B cell (primary cell): ENCODE measurements around the gene FBXO15. TPM values are rescaled to one million over a fixed set of nuclear protein-coding genes. Genes with fewer than 3 reads are reported as not detected.

Experiments used
- ATAC-seq: fragments of 200-7000 bp; cut with Tn5 transposase; one replicate; pipeline ENCODE4 v1.10.0; 2021; ENCODE audit warnings: low read depth, mild to moderate bottlenecking, moderate number of reproducible peaks, moderate library complexity
- CTCF ChIA-PET: fragments of 350-600 bp; sonication (Branson Sonifier 250); formaldehyde crosslinking; loops from one replicate; lab custom pipeline; 2021; ENCODE audit warnings: antibody characterized with exemption, inconsistent platforms; lab: Charles Lee
- POLR2A ChIA-PET: fragments of 350-600 bp; sonication (Branson Sonifier 250); formaldehyde crosslinking; loops from one replicate; lab custom pipeline; 2021; ENCODE audit warnings: antibody characterized with exemption; lab: Charles Lee
- DNase-seq: peaks from one replicate; pipeline ENCODE4 v3.0.0; 2013
- H2AFZ ChIP-seq: 2 replicates; pipeline ENCODE4 v1.6.1; 2012; ENCODE audit warnings: mild to moderate bottlenecking, low read depth, low read length; ENCODE audit not compliant: insufficient read depth, poor library complexity, severe bottlenecking
- H3K27ac ChIP-seq, 2 donors: 1 replicate in 1 of 2; 2 replicates in 1 of 2; pipeline ENCODE4 v1.5.1; 2012 to 2013; ENCODE audit warnings: low read length in 2 of 2, mild to moderate bottlenecking in 2 of 2, moderate library complexity in 1 of 2
- H3K27me3 ChIP-seq, 4 experiments: fragments of 200-600 bp in 1 of 4; sonication (generic) in 1 of 4; replicated peaks in 1 of 4; 1 replicate in 2 of 4; 2 replicates in 2 of 4; pipeline versions ENCODE4 v1.6.1 to v1.7.0; 2013 to 2016; ENCODE audit warnings: low read length in 3 of 4, mild to moderate bottlenecking in 2 of 4, mixed read lengths in 1 of 4, moderate library complexity in 1 of 4; ENCODE audit not compliant: insufficient read depth in 4 of 4, control insufficient read depth in 3 of 4; ENCODE audit errors: control extremely low read depth in 1 of 4
- H3K36me3 ChIP-seq, 2 experiments: replicated peaks in 1 of 2; 1 replicate in 1 of 2; 2 replicates in 1 of 2; pipeline versions ENCODE4 v1.6.1 to v1.7.1; 2013; ENCODE audit warnings: low read length in 1 of 2; ENCODE audit not compliant: insufficient read depth in 2 of 2, control insufficient read depth in 1 of 2; ENCODE audit errors: control extremely low read depth in 1 of 2, extremely low read depth in 1 of 2
- H3K4me1 ChIP-seq, 2 donors: fragments of 200-600 bp in 1 of 2; sonication (generic) in 1 of 2; 1 replicate in 1 of 2; 2 replicates in 1 of 2; pipeline versions ENCODE4 v1.5.1 to v1.6.1; 2013 to 2017; ENCODE audit warnings: low read length in 2 of 2; ENCODE audit not compliant: control insufficient read depth in 2 of 2, insufficient read depth in 2 of 2
- H3K4me2 ChIP-seq: replicated peaks from 2 replicates; pipeline ENCODE3; 2012; ENCODE audit warnings: mild to moderate bottlenecking, low read depth, low read length; ENCODE audit not compliant: poor library complexity, severe bottlenecking
- H3K4me3 ChIP-seq, 5 experiments: fragments of 200-600 bp in 1 of 5; sonication (generic) in 1 of 5; 1 replicate in 3 of 5; 2 replicates in 2 of 5; pipeline versions ENCODE4 v1.5.1 to v1.7.0; 2011 to 2016; ENCODE audit warnings: low read length in 4 of 5, mild to moderate bottlenecking in 4 of 5, low read depth in 2 of 5, control low read depth in 1 of 5, moderate library complexity in 1 of 5; ENCODE audit not compliant: insufficient read depth in 1 of 5; ENCODE audit errors: control extremely low read depth in 1 of 5, extremely low read depth in 1 of 5
- H3K79me2 ChIP-seq: fragments of 200-600 bp; sonication (generic); one replicate; pipeline ENCODE4 v1.6.0; 2016; ENCODE audit warnings: low read length; ENCODE audit not compliant: control insufficient read depth, insufficient read depth
- H3K9ac ChIP-seq: fragments of 200-600 bp; sonication (generic); 2 replicates; pipeline ENCODE4 v1.6.1; 2017; ENCODE audit warnings: mild to moderate bottlenecking, low read length, moderate library complexity
- H3K9me3 ChIP-seq, 3 donors: one replicate each; pipeline versions ENCODE4 v1.6.1 to v1.7.1; 2013; ENCODE audit warnings: low read length in 2 of 3; ENCODE audit not compliant: control insufficient read depth in 2 of 3, insufficient read depth in 1 of 3; ENCODE audit errors: control extremely low read depth in 1 of 3
- H4K20me1 ChIP-seq: 2 replicates; pipeline ENCODE4 v1.6.0; 2012; ENCODE audit warnings: mild to moderate bottlenecking, low read length; ENCODE audit not compliant: insufficient read depth, control insufficient read depth, poor library complexity, severe bottlenecking
- H3K27ac Mint-ChIP-seq: one replicate; pipeline ENCODE4 v1.8.0; 2021; ENCODE audit warnings: mixed read lengths
- H3K27me3 Mint-ChIP-seq: one replicate; pipeline ENCODE4 v1.8.0; 2021; ENCODE audit warnings: mixed read lengths
- H3K4me1 Mint-ChIP-seq: one replicate; pipeline ENCODE4 v1.8.0; 2021; ENCODE audit warnings: mixed read lengths
- H3K4me3 Mint-ChIP-seq: one replicate; pipeline ENCODE4 v1.8.0; 2021; ENCODE audit warnings: mixed read lengths
- H3K9me3 Mint-ChIP-seq: one replicate; pipeline ENCODE4 v1.8.0; 2022; ENCODE audit warnings: mixed read lengths; ENCODE audit not compliant: insufficient read depth
- EZH2 ChIP-seq: IDR thresholded peaks from 2 replicates; pipeline ENCODE4 v1.6.1; 2012; ENCODE audit warnings: borderline replicate concordance, low read depth, mild to moderate bottlenecking, moderate library complexity, low read length; ENCODE audit not compliant: insufficient read depth, poor library complexity, severe bottlenecking
- WGBS: methylation state at CpG from one replicate; pipeline ENCODE4 v1.1.5; 2013; ENCODE audit warnings: missing lambda C conversion rate; ENCODE audit not compliant: insufficient coverage; 5-methylcytosine and 5-hydroxymethylcytosine counted together
- intact Hi-C: fragments of 100-400 bp; cut with micrococcal nuclease; formaldehyde crosslinking; loops from one replicate; pipeline ENCODE4 v1.10.0; 2022
- polyA plus RNA-seq: library from polyadenylated mRNA; depleted of rRNA; stranded (reverse); fragments of >200 nt; gene quantifications from 2 replicates; pipeline ENCODE4 v1.2.3, GENCODE V29; 2012
- total RNA-seq, 2 donors: library from RNA; stranded (reverse); fragments of 120-200 nt in 1 of 2; gene quantifications; 1 replicate in 1 of 2; 2 replicates in 1 of 2; pipeline versions ENCODE4 v1.2.3 to v1.2.4, GENCODE V29; 2013 to 2022
- TF ChIP-seq, protein P1 (sequence below): fragments of 200-600 bp; IDR thresholded peaks from one replicate; pipeline ENCODE4 v1.8.0; 2022; ENCODE audit warnings: antibody characterized with exemption, mild to moderate bottlenecking

FBXO15 gene
- total and polyA plus RNA-seq, 2 donors (not counting 1 experiment from before 2014, with no cell fraction given), result 1.6 to 4.1 TPM

DNA sequence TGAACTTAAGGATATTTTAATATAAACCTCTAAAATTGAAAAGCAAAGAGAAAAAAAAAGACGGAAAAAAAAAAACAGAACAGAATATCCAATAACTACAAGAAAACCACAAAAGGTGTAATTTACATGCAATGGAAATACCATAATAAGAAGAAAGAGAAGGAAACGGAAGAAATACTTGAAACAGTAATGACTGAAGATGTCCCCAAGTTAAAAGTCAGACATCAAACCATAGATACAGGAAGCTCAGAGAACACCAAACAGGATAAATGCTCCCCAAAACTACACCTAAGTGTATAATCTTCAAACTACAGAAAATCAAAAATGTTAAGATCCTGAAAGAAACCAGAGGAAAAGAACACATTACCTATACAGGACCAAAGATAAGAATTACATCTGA lies 39.2 kb downstream of the FBXO15 start:
- no peak overlapping the region for H3K4me2 ChIP-seq
- no CpG with 5 or more reads among the region's 2 CpGs for WGBS
- no peak overlapping the region for H3K27ac ChIP-seq
- no peaks in the 10 kb centered on the region for H3K79me2 ChIP-seq
- H3K36me3 ChIP-seq, result no peaks in the 10 kb centered on the region
- TF ChIP-seq, protein P1, sequence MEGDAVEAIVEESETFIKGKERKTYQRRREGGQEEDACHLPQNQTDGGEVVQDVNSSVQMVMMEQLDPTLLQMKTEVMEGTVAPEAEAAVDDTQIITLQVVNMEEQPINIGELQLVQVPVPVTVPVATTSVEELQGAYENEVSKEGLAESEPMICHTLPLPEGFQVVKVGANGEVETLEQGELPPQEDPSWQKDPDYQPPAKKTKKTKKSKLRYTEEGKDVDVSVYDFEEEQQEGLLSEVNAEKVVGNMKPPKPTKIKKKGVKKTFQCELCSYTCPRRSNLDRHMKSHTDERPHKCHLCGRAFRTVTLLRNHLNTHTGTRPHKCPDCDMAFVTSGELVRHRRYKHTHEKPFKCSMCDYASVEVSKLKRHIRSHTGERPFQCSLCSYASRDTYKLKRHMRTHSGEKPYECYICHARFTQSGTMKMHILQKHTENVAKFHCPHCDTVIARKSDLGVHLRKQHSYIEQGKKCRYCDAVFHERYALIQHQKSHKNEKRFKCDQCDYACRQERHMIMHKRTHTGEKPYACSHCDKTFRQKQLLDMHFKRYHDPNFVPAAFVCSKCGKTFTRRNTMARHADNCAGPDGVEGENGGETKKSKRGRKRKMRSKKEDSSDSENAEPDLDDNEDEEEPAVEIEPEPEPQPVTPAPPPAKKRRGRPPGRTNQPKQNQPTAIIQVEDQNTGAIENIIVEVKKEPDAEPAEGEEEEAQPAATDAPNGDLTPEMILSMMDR, result no peak
- TF ChIP-seq EZH2, result no peak
- ATAC-seq (no peak), DNase-seq (no peak)
- Mint-ChIP-seq H3K27me3 (peaks cover 7% of the 10 kb centered on the region), H3K27ac (no peak overlapping the region), H3K4me3 (no peak overlapping the region), H3K9me3 (peaks cover 18% of the 10 kb centered on the region), H3K4me1 (peaks cover 10% of the 10 kb centered on the region)
- no peaks in the 10 kb centered on the region for H3K4me1 ChIP-seq
- H3K9ac ChIP-seq, result no peak overlapping the region
- no peak overlapping the region for H3K4me3 ChIP-seq
- no peaks in the 10 kb centered on the region for H4K20me1 ChIP-seq
- H3K27me3 ChIP-seq, result no peaks in the 10 kb centered on the region
- CTCF ChIA-PET, result no interaction called here
- intact Hi-C loops, result no loop called here
- H2AFZ ChIP-seq, result no peak overlapping the region
- peaks cover 0 to 2% (median 2%) of the 10 kb centered on the region in 3 donors for H3K9me3 ChIP-seq
- POLR2A ChIA-PET, result no interaction called here

DNA sequence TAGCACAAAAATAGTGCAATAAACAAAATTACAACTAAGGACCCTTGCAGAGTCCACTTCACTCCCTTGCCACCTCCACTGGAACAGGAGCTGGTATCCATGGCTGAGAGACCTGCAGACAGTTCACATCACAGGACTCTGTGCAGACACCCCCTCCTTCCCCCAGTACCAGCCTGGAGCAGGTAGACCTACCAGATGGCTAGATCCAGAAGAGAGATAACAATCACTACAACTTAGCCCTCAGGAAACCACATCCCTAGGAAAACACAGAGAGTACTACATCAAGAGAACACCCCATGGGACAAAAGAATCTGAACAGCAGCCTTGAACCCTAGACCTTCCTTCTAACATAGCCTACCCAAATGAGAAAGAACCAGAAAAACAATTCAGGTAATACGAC lies 49.8 kb downstream of the FBXO15 start:
- Mint-ChIP-seq H3K9me3 (peaks cover 10% of the 10 kb centered on the region), H3K27me3 (peaks cover 22% of the 10 kb centered on the region), H3K4me3 (no peak overlapping the region), H3K27ac (no peak overlapping the region), H3K4me1 (no peaks in the 10 kb centered on the region)
- TF ChIP-seq, protein P1, result no peak
- no peak for TF ChIP-seq EZH2
- no peak overlapping the region for H3K27ac ChIP-seq
- no peak for ATAC-seq
- no peaks in the 10 kb centered on the region for H4K20me1 ChIP-seq
- intact Hi-C loops, result no loop called here
- H3K79me2 ChIP-seq, result no peaks in the 10 kb centered on the region
- H3K27me3 ChIP-seq, result peaks cover 0 to 3% (median 0%) of the 10 kb centered on the region in 4 experiments
- peaks cover 0 to 5% (median 1%) of the 10 kb centered on the region in 3 donors for H3K9me3 ChIP-seq
- POLR2A ChIA-PET, result no interaction called here
- no peak overlapping the region for H3K4me3 ChIP-seq
- H2AFZ ChIP-seq, result no peak overlapping the region
- no peak overlapping the region for H3K4me2 ChIP-seq
- CTCF ChIA-PET, result interaction anchor here (2.6 kb wide), 1 partner anchor 15 kb away, joined by 8 read pairs; no protein-coding TSS in a partner anchor
- H3K4me1 ChIP-seq, result no peaks in the 10 kb centered on the region
- no peak for DNase-seq
- no peak overlapping the region for H3K9ac ChIP-seq
- no peaks in the 10 kb centered on the region for H3K36me3 ChIP-seq
- no CpG with 5 or more reads among the region's 1 CpG for WGBS
